ENCODE data around the gene GPR153. TPM values are rescaled to one million over a fixed set of nuclear protein-coding genes. Genes with fewer than 3 reads are reported as not detected.
"Not testable (repeated sequence)": the region's sequence is repeated elsewhere in the genome, so short reads cannot be mapped to it uniquely, and the experiment has no call there.

Gene GPR153
- total and polyA plus RNA-seq, 2 experiments from 2014 or later: 0.69 to 8.0 TPM

DNA sequence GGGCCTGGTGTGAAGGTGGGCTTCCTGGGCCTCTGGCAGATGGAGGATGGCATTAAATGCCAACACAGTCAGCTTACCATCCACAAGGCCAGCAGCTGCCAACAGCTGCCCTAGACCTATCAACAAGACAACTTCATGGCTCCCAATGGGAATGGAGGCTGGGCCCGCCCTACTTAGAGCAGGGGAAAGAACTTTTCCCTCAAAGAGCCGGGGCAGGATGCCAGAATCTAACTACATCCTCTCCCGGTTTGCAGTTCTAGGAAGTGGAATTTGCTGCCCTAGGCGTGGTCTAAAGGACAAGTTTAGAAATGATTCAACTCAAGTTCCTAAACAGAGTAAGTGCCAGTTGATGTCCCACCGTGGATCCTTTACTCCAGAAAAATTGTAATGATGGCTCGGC is 38.3 kb downstream of the GPR153 start:
- no peak overlapping the region for H3K4me3 ChIP-seq
- H3K9me3 ChIP-seq (ENCODE audit: low read depth): no peaks in the 10 kb centered on the region
- TF ChIP-seq EZH2 (IDR thresholded peaks at IDR 0.05; ENCODE audit: insufficient read depth, poor library complexity, severe bottlenecking): no peak
- no peak for TF ChIP-seq EZH2phosphoT487 (IDR thresholded peaks at IDR 0.05; ENCODE audit: insufficient read depth, low read depth)
- H3K27me3 ChIP-seq (replicated peaks; ENCODE audit: insufficient read depth): no peaks in the 10 kb centered on the region
- WGBS, 2 experiments (ENCODE audit: low coverage in 1 of 2, low lambda C conversion rate in 2 of 2, missing lambda C conversion rate in 2 of 2): 74 to 75% methylated on average over 6 of the region's 6 CpGs
- 0 out of 2 replicates have a peak, but pooled peaks cover 8% of the 10 kb centered on the region for H3F3A ChIP-seq (ENCODE audit: insufficient read depth)
- H3K4me2 ChIP-seq (ENCODE audit: unreplicated experiment): no peak overlapping the region
- no peak overlapping the region for H2AFZ ChIP-seq
- H3K4me1 ChIP-seq (ENCODE audit: insufficient read depth): no peaks in the 10 kb centered on the region
- DNase-seq: no peak
- H3K9ac ChIP-seq: no peak overlapping the region
- H3K9me2 ChIP-seq (ENCODE audit: insufficient read depth): no peaks in the 10 kb centered on the region
- H3K79me2 ChIP-seq (ENCODE audit: insufficient read depth): no peaks in the 10 kb centered on the region
- H4K20me1 ChIP-seq (ENCODE audit: insufficient read depth): no peaks in the 10 kb centered on the region
- in situ Hi-C loops (cut with MboI): no loop called here
- H3K27ac ChIP-seq: no peak overlapping the region
- H3K36me3 ChIP-seq (ENCODE audit: low read depth): peaks cover 14% of the 10 kb centered on the region; the same call in 1 of the 2 replicates

DNA sequence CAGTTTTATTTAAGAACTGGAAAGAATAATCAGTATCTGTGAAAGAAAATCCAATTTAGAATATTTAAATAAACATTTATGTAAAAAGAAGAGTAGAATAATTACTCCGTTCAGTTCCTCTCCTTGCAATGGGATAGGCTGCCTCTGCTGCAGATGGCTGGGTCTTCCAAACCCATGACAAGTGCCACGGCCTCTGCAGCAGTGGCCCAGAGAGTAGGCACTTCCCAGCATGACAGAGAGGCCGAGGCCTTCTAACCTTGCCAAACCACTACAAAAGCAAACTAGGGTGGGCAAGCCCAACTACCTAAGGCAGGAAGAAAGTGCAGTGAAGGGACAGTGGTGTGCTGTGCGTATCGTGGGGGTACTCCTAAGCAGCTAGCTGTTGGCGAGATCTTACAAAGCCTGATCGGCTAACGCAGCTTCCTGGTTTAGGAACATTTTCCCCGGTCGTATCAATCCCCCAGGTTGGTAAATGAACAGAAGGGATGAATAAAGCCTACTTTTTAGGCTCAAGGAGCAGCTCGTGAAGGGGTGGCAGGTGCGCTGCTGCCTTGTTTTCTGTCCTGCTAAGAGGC is 39.6 kb downstream of the GPR153 start:
- no peak overlapping the region for H3K27ac ChIP-seq
- no peaks in the 10 kb centered on the region for H3K4me1 ChIP-seq (ENCODE audit: insufficient read depth)
- WGBS, 2 experiments (ENCODE audit: low coverage in 1 of 2, low lambda C conversion rate in 2 of 2, missing lambda C conversion rate in 2 of 2): 92 to 97% methylated on average over 12 of the region's 12 CpGs
- no peak overlapping the region for H3K4me2 ChIP-seq (ENCODE audit: unreplicated experiment)
- H3K9me3 ChIP-seq (ENCODE audit: low read depth): no peaks in the 10 kb centered on the region
- 0 out of 2 replicates have a peak, but pooled peaks cover 8% of the 10 kb centered on the region for H3F3A ChIP-seq (ENCODE audit: insufficient read depth)
- no peaks in the 10 kb centered on the region for H4K20me1 ChIP-seq (ENCODE audit: insufficient read depth)
- DNase-seq: no peak
- H3K27me3 ChIP-seq (replicated peaks; ENCODE audit: insufficient read depth): no peaks in the 10 kb centered on the region
- peaks cover 14% of the 10 kb centered on the region; the same call in 1 of the 2 replicates for H3K36me3 ChIP-seq (ENCODE audit: low read depth)
- no peak overlapping the region for H3K4me3 ChIP-seq
- H3K79me2 ChIP-seq (ENCODE audit: insufficient read depth): no peaks in the 10 kb centered on the region
- in situ Hi-C loops (cut with MboI): no loop called here
- no peak for TF ChIP-seq EZH2phosphoT487 (IDR thresholded peaks at IDR 0.05; ENCODE audit: insufficient read depth, low read depth)
- H3K9ac ChIP-seq: no peak overlapping the region
- H2AFZ ChIP-seq: no peak overlapping the region
- no peaks in the 10 kb centered on the region for H3K9me2 ChIP-seq (ENCODE audit: insufficient read depth)

DNA sequence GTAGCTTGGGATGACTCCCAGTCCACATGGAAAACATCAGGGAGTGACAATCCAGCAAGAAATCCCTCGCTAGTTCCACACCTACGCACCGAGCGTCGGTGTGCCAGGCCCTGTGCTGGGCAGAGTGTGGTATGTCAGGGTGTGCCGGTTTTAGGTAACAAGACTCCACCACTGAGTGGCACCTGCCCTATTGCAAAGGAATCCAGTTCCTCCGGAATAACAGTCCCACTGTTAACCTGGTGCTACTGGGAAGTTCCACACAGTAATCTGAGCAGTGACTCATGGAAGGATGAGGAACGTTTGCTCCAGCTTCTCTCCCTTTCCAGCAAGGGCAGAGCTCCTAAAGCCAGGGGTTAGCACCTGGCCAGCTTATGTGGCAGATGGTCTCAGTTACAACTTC is 40.7 kb downstream of the GPR153 start:
- in situ Hi-C loops (cut with MboI): no loop called here
- no peak for DNase-seq
- Histone ChIP-seq H3K9me3 (ENCODE audit: low read depth) (no peaks in the 10 kb centered on the region), H3K27ac (no peak overlapping the region), H3F3A (ENCODE audit: insufficient read depth) (0 out of 2 replicates have a peak, but pooled peaks cover 8% of the 10 kb centered on the region), H3K9ac (no peak overlapping the region), H3K27me3 (replicated peaks; ENCODE audit: insufficient read depth) (no peaks in the 10 kb centered on the region), H4K20me1 (ENCODE audit: insufficient read depth) (no peaks in the 10 kb centered on the region), H3K4me3 (no peak overlapping the region), H3K4me1 (ENCODE audit: insufficient read depth) (no peaks in the 10 kb centered on the region), H3K4me2 (ENCODE audit: unreplicated experiment) (no peak overlapping the region), H3K36me3 (ENCODE audit: low read depth) (peaks cover 14% of the 10 kb centered on the region; the same call in 1 of the 2 replicates), H3K9me2 (ENCODE audit: insufficient read depth) (no peaks in the 10 kb centered on the region), H3K79me2 (ENCODE audit: insufficient read depth) (no peaks in the 10 kb centered on the region), H2AFZ (no peak overlapping the region)
- no peak for TF ChIP-seq EZH2phosphoT487 (IDR thresholded peaks at IDR 0.05; ENCODE audit: insufficient read depth, low read depth)
- TF ChIP-seq EZH2 (IDR thresholded peaks at IDR 0.05; ENCODE audit: insufficient read depth, poor library complexity, severe bottlenecking): no peak
- WGBS, 2 experiments (ENCODE audit: low coverage in 1 of 2, low lambda C conversion rate in 2 of 2, missing lambda C conversion rate in 2 of 2): 81 to 87% methylated on average over 8 of the region's 8 CpGs

DNA sequence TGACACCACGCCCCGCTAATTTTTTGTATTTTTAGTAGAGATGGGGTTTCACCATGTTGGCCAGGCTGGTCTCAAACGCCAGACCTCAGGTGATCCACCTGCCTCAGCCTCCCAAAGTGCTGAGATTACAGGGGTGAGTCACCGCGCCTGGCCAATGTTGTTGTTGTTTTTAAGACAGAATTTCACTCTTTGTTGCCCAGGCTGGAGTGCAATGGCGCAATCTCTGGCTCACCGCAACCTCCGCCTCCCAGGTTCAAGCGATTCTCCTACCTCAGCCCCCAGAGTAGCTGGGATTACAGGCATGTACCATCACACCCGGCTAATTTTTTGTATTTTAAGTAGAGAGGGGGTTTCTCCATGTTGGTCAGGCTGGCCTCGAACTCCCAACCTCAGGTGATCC is 41.3 kb downstream of the GPR153 start:
- H3K9me2 ChIP-seq (ENCODE audit: insufficient read depth); in situ Hi-C loops (cut with MboI); DNase-seq; H3K79me2 ChIP-seq (ENCODE audit: insufficient read depth); H3K9ac ChIP-seq; H3F3A ChIP-seq (ENCODE audit: insufficient read depth); H3K4me3 ChIP-seq; H4K20me1 ChIP-seq (ENCODE audit: insufficient read depth); H3K4me1 ChIP-seq (ENCODE audit: insufficient read depth); H3K27ac ChIP-seq; H3K9me3 ChIP-seq (ENCODE audit: low read depth); H3K27me3 ChIP-seq (replicated peaks; ENCODE audit: insufficient read depth); H2AFZ ChIP-seq; H3K4me2 ChIP-seq (ENCODE audit: unreplicated experiment): not testable (repeated sequence)
- WGBS, 2 experiments (ENCODE audit: low coverage in 1 of 2, low lambda C conversion rate in 2 of 2, missing lambda C conversion rate in 2 of 2): 90 to 96% methylated on average over 11 of the region's 11 CpGs
- H3K36me3 ChIP-seq (ENCODE audit: low read depth): peaks cover 11% of the 10 kb centered on the region; the same call in 1 of the 2 replicates

Measured in GM23248 (cell line).